ENCODE results near the gene FYN. TPM values are rescaled to one million over a fixed set of nuclear protein-coding genes. Genes with fewer than 3 reads are reported as not detected.

The FYN gene
- total and polyA plus RNA-seq, 2 of the 4 experiments (the other 2 are of a cell fraction): 30.8 to 36.4 TPM

GRCh38 chr6:111776236-111777221 lies 96.7 kb downstream of the FYN start:
- no peak overlapping the region for H2AFZ ChIP-seq (replicated peaks; ENCODE audit: low read length, poor library complexity)
- H3K36me3 ChIP-seq (ENCODE audit: control insufficient read depth, insufficient read depth, low read length): peaks cover 3% of the 10 kb centered on the region; the same call in 1 of the 2 replicates
- WGBS, 2 experiments (ENCODE audit: extremely low coverage in 2 of 2, insufficient read length in 1 of 2): 100% methylated on average over 1 of the region's 8 CpGs; no CpG with 5 or more reads in 1 of the 2 experiments
- TF ChIP-seq CTCF (conservative IDR thresholded peaks at IDR 0.05; ENCODE audit: low read depth, low read length): no peak
- TF ChIP-seq RCOR1 (IDR thresholded peaks at IDR 0.05; ENCODE audit: insufficient replicate concordance, low read length): no peak
- no peak for TF ChIP-seq RFX5 (IDR thresholded peaks at IDR 0.05; ENCODE audit: low read depth, low read length)
- TF ChIP-seq ELK1 (IDR thresholded peaks at IDR 0.05; ENCODE audit: borderline replicate concordance, low read depth, low read length): no peak
- no peak for TF ChIP-seq USF2 (IDR thresholded peaks at IDR 0.05; ENCODE audit: low read depth, low read length)
- no peak for TF ChIP-seq MXI1 (IDR thresholded peaks at IDR 0.05; ENCODE audit: borderline replicate concordance, low read depth, low read length)
- no peak for TF ChIP-seq FOS (IDR thresholded peaks at IDR 0.05; ENCODE audit: low read depth, low read length)
- no peak for TF ChIP-seq BHLHE40 (IDR thresholded peaks at IDR 0.05; ENCODE audit: low read depth, low read length)
- TF ChIP-seq POLR2A (IDR thresholded peaks at IDR 0.05; ENCODE audit: low read depth, low read length): no peak
- no peak for TF ChIP-seq CEBPB (IDR thresholded peaks at IDR 0.05; ENCODE audit: low read depth, low read length)
- TF ChIP-seq MAFK (IDR thresholded peaks at IDR 0.05; ENCODE audit: low read depth, low read length): no peak
- no peak for TF ChIP-seq NFE2L2 (IDR thresholded peaks at IDR 0.05; ENCODE audit: low read depth, low read length)
- TF ChIP-seq CHD1 (IDR thresholded peaks at IDR 0.05; ENCODE audit: low read depth, low read length): no peak
- no peak for TF ChIP-seq MAZ (IDR thresholded peaks at IDR 0.05; ENCODE audit: borderline replicate concordance, low read depth, low read length)

More at GRCh38 chr6:111776236-111777221, 96.7 kb downstream of the FYN start:
- Histone ChIP-seq H3K56ac (ENCODE audit: extremely low read depth, insufficient read depth, low read length) (no peak overlapping the region), H3K4me1 (ENCODE audit: control insufficient read depth, insufficient read depth, low read length) (peaks cover 4% of the 10 kb centered on the region; the same call in 1 of the 2 replicates), H3K14ac (replicated peaks; ENCODE audit: low read depth, low read length) (no peak overlapping the region), H3K27me3 (ENCODE audit: control insufficient read depth, insufficient read depth, low read length) (no peaks in the 10 kb centered on the region), H4K5ac (ENCODE audit: low read depth, low read length) (no peak overlapping the region), H2BK120ac (ENCODE audit: low read depth, low read length) (no peak overlapping the region), H3K4ac (ENCODE audit: low read depth, low read length) (no peak overlapping the region), H3K27ac (ENCODE audit: insufficient read depth, low read length) (no peak overlapping the region), H3K79me1 (ENCODE audit: low read depth in 1 of 2, low read length in 2 of 2) (peaks cover 5 to 14% of the 10 kb centered on the region in 2 experiments; a peak in 2 of 4 replicates), H2BK15ac (ENCODE audit: low read depth, low read length) (no peak overlapping the region), H2BK20ac (ENCODE audit: low read depth, low read length) (no peak overlapping the region), H4K91ac (ENCODE audit: insufficient read depth, low read depth, low read length) (no peak overlapping the region), H4K20me1 (ENCODE audit: insufficient read depth, low read length) (no peaks in the 10 kb centered on the region; the same call in 1 of the 2 replicates), H2AK5ac (ENCODE audit: low read depth, low read length) (no peak overlapping the region), H2BK5ac (ENCODE audit: low read depth, low read length, poor library complexity, severe bottlenecking) (no peak overlapping the region), H3K9me3 (ENCODE audit: control insufficient read depth, insufficient read depth, low read length) (no peaks in the 10 kb centered on the region), H3K4me3 (ENCODE audit: insufficient read depth, low read depth, low read length) (no peak overlapping the region), H3K23ac (ENCODE audit: low read depth, low read length) (no peak overlapping the region), H3K9ac (ENCODE audit: low read depth, low read length) (no peak overlapping the region), H4K8ac (ENCODE audit: low read depth in 2 of 2, low read length in 2 of 2) (no peak overlapping the region), H3K18ac (ENCODE audit: low read depth, low read length) (no peak overlapping the region), H3K4me2 (ENCODE audit: low read depth, low read length) (no peak overlapping the region), H2AK9ac (replicated peaks; ENCODE audit: low read depth, low read length, poor library complexity) (no peak overlapping the region), H3K9me1 (ENCODE audit: insufficient read depth, low read length) (peaks cover 9% of the 10 kb centered on the region; the same call in 1 of the 2 replicates)
- ChIA-PET POLR2A (ENCODE audit: unreplicated experiment) (no interaction called here), CTCF (no interaction called here)
- dilution Hi-C loops (cut with HindIII; ENCODE audit: low sequenced_read_pairs, unreplicated experiment): no loop called here
- no peak for ATAC-seq (ENCODE audit: low read depth)
- intact Hi-C loops (cut with micrococcal nuclease): no loop called here
- DNase-seq: no peak
- BruUV-seq (replicated peaks): no TSS peak
- in situ Hi-C loops (cut with MboI; ENCODE audit: low sequenced_read_pairs): no loop called here

Measured in IMR-90 (cell line).